Chondrocyte (in vitro differentiated cells): ENCODE results near the gene APBB2. TPM values are rescaled to one million over a fixed set of nuclear protein-coding genes. Genes with fewer than 3 reads are reported as not detected.
A peak's percentile ranks its signal among the peaks of the same experiment; 100 is the strongest.

Experiments used
- DNase-seq: peaks from one replicate; pipeline ENCODE4 v3.0.0; 2021; ENCODE audit warnings: mixed read lengths, low spot score
- H3K27ac Mint-ChIP-seq: one replicate; pipeline ENCODE4 v1.8.0; 2021; ENCODE audit warnings: mild to moderate bottlenecking, moderate library complexity, mixed read lengths; ENCODE audit not compliant: unreplicated experiment
- H3K27me3 Mint-ChIP-seq: 2 replicates; pipeline ENCODE4 v1.8.0; 2021; ENCODE audit warnings: low read depth, mixed read lengths
- H3K36me3 Mint-ChIP-seq: 2 replicates; pipeline ENCODE4 v1.8.0; 2021; ENCODE audit warnings: low read depth, mixed read lengths
- H3K4me1 Mint-ChIP-seq: 2 replicates; pipeline ENCODE4 v1.8.0; 2021; ENCODE audit warnings: low read depth, mild to moderate bottlenecking, mixed read lengths
- H3K4me3 Mint-ChIP-seq: one replicate; pipeline ENCODE4 v1.8.0; 2021; ENCODE audit warnings: mild to moderate bottlenecking, moderate library complexity, mixed read lengths; ENCODE audit not compliant: unreplicated experiment
- H3K9me3 Mint-ChIP-seq: 2 replicates; pipeline ENCODE4 v1.8.0; 2021; ENCODE audit warnings: low read depth, mixed read lengths
- CTCF ChIP-seq: fragments of 200-600 bp; sonication (generic); IDR thresholded peaks from 2 replicates; pipeline ENCODE4 v1.5.0; 2021; ENCODE audit warnings: antibody characterized with exemption, mild to moderate bottlenecking, moderate library complexity
- total RNA-seq: library from RNA; stranded (reverse); gene quantifications from 3 replicates; pipeline ENCODE4 v1.2.1, GENCODE V29; 2021

APBB2 gene
- total RNA-seq, 1 donor from 2014 or later, result 119 TPM

DNA sequence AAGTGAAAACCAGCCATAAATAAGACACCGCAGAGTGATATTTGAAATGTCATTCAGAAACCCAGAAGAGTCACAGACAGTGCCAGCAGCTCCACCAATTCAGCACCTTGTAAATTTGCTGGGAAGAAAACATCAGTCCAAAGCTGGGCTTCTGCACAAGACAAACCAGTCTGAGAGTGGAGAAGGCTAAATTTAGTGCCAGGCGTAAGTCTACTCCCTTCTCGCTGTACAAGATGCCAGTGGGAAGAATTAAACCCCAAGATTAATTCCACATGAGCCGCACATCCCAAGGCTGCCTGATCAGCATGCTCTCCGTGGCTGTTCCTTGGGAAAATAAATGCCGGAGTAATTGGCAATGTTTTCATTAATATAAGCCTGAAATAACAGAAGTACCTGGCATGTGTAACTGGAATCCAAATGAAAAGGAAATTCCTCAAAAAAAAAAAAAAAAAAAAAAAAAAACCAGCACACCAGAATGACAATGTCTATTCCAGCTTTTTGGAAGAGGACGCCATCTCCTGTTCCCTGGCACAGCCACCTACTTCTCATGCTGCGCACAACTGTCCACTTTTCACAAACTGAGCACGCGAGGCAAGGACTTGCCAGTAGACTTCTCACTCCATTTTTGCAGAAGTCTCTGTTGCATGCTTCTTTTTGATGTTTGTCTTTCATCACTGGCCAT, 369.0 kb downstream of the APBB2 start:
- Mint-ChIP-seq H3K4me1 (peaks cover 28% of the 10 kb centered on the region), H3K27ac (peak overlapping the region; percentile 76), H3K9me3 (no peaks in the 10 kb centered on the region)

GRCh38 chr4:40844261-40844660, 370.1 kb downstream of the APBB2 start:
- no peaks in the 10 kb centered on the region for H3K9me3 Mint-ChIP-seq
- DNase-seq, result no peak
- H3K36me3 Mint-ChIP-seq, result peaks cover 11% of the 10 kb centered on the region
- H3K4me3 Mint-ChIP-seq, result no peak overlapping the region
- no peak overlapping the region for H3K27ac Mint-ChIP-seq
- peaks cover 23% of the 10 kb centered on the region for H3K4me1 Mint-ChIP-seq
- H3K27me3 Mint-ChIP-seq, result no peaks in the 10 kb centered on the region
- no peak for TF ChIP-seq CTCF

More for the DNA sequence above, 369.0 kb downstream of the APBB2 start:
- H3K4me3 Mint-ChIP-seq, result no peak overlapping the region
- H3K36me3 Mint-ChIP-seq, result peaks cover 10% of the 10 kb centered on the region
- no peaks in the 10 kb centered on the region for H3K27me3 Mint-ChIP-seq
- no peak for TF ChIP-seq CTCF
- no peak for DNase-seq

- H3K27me3 Mint-ChIP-seq, result no peaks in the 10 kb centered on the region
- no peaks in the 10 kb centered on the region for H3K9me3 Mint-ChIP-seq
- DNase-seq, result no peak
- peaks cover 18% of the 10 kb centered on the region for H3K4me1 Mint-ChIP-seq
- no peak overlapping the region for H3K4me3 Mint-ChIP-seq
- peak; percentile 18 for TF ChIP-seq CTCF
- peaks cover 14% of the 10 kb centered on the region for H3K36me3 Mint-ChIP-seq
- no peak overlapping the region for H3K27ac Mint-ChIP-seq
These were observed 370.6 kb downstream of the APBB2 start for GRCh38 chr4:40843696-40844095.

GRCh38 chr4:40842725-40843423, 371.5 kb downstream of the APBB2 start:
- peaks cover 16% of the 10 kb centered on the region for H3K4me1 Mint-ChIP-seq
- no peak overlapping the region for H3K4me3 Mint-ChIP-seq
- no peak for DNase-seq
- no peaks in the 10 kb centered on the region for H3K9me3 Mint-ChIP-seq
- no peak for TF ChIP-seq CTCF
- no peak overlapping the region for H3K27ac Mint-ChIP-seq
- peaks cover 14% of the 10 kb centered on the region for H3K36me3 Mint-ChIP-seq
- no peaks in the 10 kb centered on the region for H3K27me3 Mint-ChIP-seq

GRCh38 chr4:40842318-40842717, 372.0 kb downstream of the APBB2 start:
- Mint-ChIP-seq H3K27me3 (no peaks in the 10 kb centered on the region), H3K4me3 (no peak overlapping the region), H3K36me3 (peaks cover 14% of the 10 kb centered on the region), H3K9me3 (no peaks in the 10 kb centered on the region), H3K27ac (no peak overlapping the region), H3K4me1 (peaks cover 16% of the 10 kb centered on the region)
- DNase-seq, result no peak
- no peak for TF ChIP-seq CTCF
